H9 (cell line): ENCODE results near the gene PCBP4. TPM values are rescaled to one million over a fixed set of nuclear protein-coding genes. Genes with fewer than 3 reads are reported as not detected.

ENCODE experiments used
- DNase-seq: peaks from one replicate; pipeline ENCODE4 v3.0.0-alpha.2; 2017
- H2AFZ ChIP-seq: one replicate; pipeline ENCODE4 v1.6.1; 2013; ENCODE audit warnings: mild to moderate bottlenecking, low read length, control low read depth, moderate library complexity
- H2AK5ac ChIP-seq: 2 replicates; pipeline ENCODE4 v1.6.1; 2013; ENCODE audit warnings: low read length, control low read depth, mixed read lengths; ENCODE audit not compliant: insufficient read length
- H2BK120ac ChIP-seq: one replicate; pipeline ENCODE4 v1.6.1; 2013; ENCODE audit warnings: low read depth, mild to moderate bottlenecking, low read length, control low read depth, inconsistent platforms; ENCODE audit not compliant: poor library complexity, severe bottlenecking
- H2BK12ac ChIP-seq: 2 replicates; pipeline ENCODE4 v1.6.1; 2013; ENCODE audit warnings: low read length, control low read depth, mixed read lengths, low read depth; ENCODE audit not compliant: insufficient read length
- H2BK15ac ChIP-seq: 2 replicates; pipeline ENCODE4 v1.6.1; 2013; ENCODE audit warnings: low read depth, low read length, control low read depth
- H2BK20ac ChIP-seq: one replicate; pipeline ENCODE4 v1.6.1; 2013; ENCODE audit warnings: low read depth, mild to moderate bottlenecking, low read length, control low read depth, inconsistent platforms; ENCODE audit not compliant: poor library complexity, severe bottlenecking
- H2BK5ac ChIP-seq: 2 replicates; pipeline ENCODE4 v1.6.1; 2013; ENCODE audit warnings: low read length, control low read depth, mixed read lengths; ENCODE audit not compliant: insufficient read length
- H3K14ac ChIP-seq: 2 replicates; pipeline ENCODE4 v1.6.1; 2013; ENCODE audit warnings: low read length, control low read depth; ENCODE audit not compliant: insufficient read depth
- H3K18ac ChIP-seq: 2 replicates; pipeline ENCODE4 v1.6.1; 2013; ENCODE audit warnings: low read depth, mild to moderate bottlenecking, mixed read lengths, low read length, control low read depth; ENCODE audit not compliant: insufficient read length
- H3K23ac ChIP-seq: 2 replicates; pipeline ENCODE4 v1.6.1; 2013; ENCODE audit warnings: low read length, control low read depth, mixed read lengths, low read depth; ENCODE audit not compliant: insufficient read length
- H3K23me2 ChIP-seq: 2 replicates; pipeline ENCODE4 v1.6.1; 2013; ENCODE audit warnings: low read depth, mild to moderate bottlenecking, mixed read lengths, low read length, control low read depth; ENCODE audit not compliant: insufficient read length, poor library complexity, severe bottlenecking
- H3K27ac ChIP-seq: 2 replicates; pipeline ENCODE4 v1.5.1; 2013; ENCODE audit warnings: low read length, control low read depth, mixed read lengths, low read depth; ENCODE audit not compliant: insufficient read length
- H3K27me3 ChIP-seq: 2 replicates; pipeline ENCODE4 v1.6.1; 2013; ENCODE audit warnings: low read length, control low read depth, inconsistent platforms; ENCODE audit not compliant: insufficient read depth
- H3K4ac ChIP-seq: 2 replicates; pipeline ENCODE4 v1.6.1; 2013; ENCODE audit warnings: low read depth, mild to moderate bottlenecking, control low read depth, inconsistent platforms, low read length, moderate library complexity
- H3K4me1 ChIP-seq: 2 replicates; pipeline ENCODE4 v1.6.1; 2013; ENCODE audit warnings: low read length, control low read depth, inconsistent platforms; ENCODE audit not compliant: insufficient read depth
- H3K4me2 ChIP-seq: 2 replicates; pipeline ENCODE4 v1.6.1; 2013; ENCODE audit warnings: low read length, control low read depth, mixed read lengths; ENCODE audit not compliant: insufficient read length, insufficient read depth
- H3K56ac ChIP-seq: 2 replicates; pipeline ENCODE4 v1.6.1; 2013; ENCODE audit warnings: low read depth, mild to moderate bottlenecking, mixed read lengths, low read length, control low read depth; ENCODE audit not compliant: insufficient read length
- H3K79me1 ChIP-seq: 2 replicates; pipeline ENCODE4 v1.6.1; 2013; ENCODE audit warnings: low read depth, mild to moderate bottlenecking, moderate library complexity, low read length, control low read depth, inconsistent platforms; ENCODE audit not compliant: insufficient read depth, poor library complexity, severe bottlenecking
- H3K79me2 ChIP-seq: 2 replicates; pipeline ENCODE4 v1.6.1; 2013; ENCODE audit warnings: low read length, control low read depth, inconsistent platforms; ENCODE audit not compliant: insufficient read depth
- H3K9ac ChIP-seq: 2 replicates; pipeline ENCODE4 v1.6.1; 2013; ENCODE audit warnings: low read length, control low read depth, mixed read lengths; ENCODE audit not compliant: insufficient read length; ENCODE audit errors: extremely low read depth
- H3K9me3 ChIP-seq: one replicate; pipeline ENCODE4 v1.6.1; 2013; ENCODE audit warnings: low read depth, low read length, inconsistent platforms; ENCODE audit not compliant: control insufficient read depth
- H3T11ph ChIP-seq: one replicate; pipeline ENCODE4 v1.6.1; 2013; ENCODE audit warnings: mild to moderate bottlenecking, low read length, control low read depth, inconsistent platforms
- H4K20me1 ChIP-seq: one replicate; pipeline ENCODE4 v1.6.1; 2013; ENCODE audit not compliant: control insufficient read depth, insufficient read length, insufficient read depth
- H4K5ac ChIP-seq: 2 replicates; pipeline ENCODE4 v1.6.1; 2013; ENCODE audit warnings: low read depth, mild to moderate bottlenecking, mixed read lengths, low read length, control low read depth; ENCODE audit not compliant: insufficient read length
- H4K8ac ChIP-seq: replicated peaks from 2 replicates; pipeline ENCODE4 v1.6.1; 2013; ENCODE audit warnings: low read length, control low read depth, mixed read lengths, low read depth; ENCODE audit not compliant: insufficient read length
- H4K91ac ChIP-seq: 2 replicates; pipeline ENCODE4 v1.6.1; 2013; ENCODE audit warnings: low read depth, mild to moderate bottlenecking, moderate library complexity, mixed read lengths, low read length, control low read depth; ENCODE audit not compliant: insufficient read length
- H3K27ac Mint-ChIP-seq, 3 experiments: 2 replicates in 2 of 3; 3 replicates in 1 of 3; pipeline ENCODE4 v1.8.0; 2020 to 2021; ENCODE audit warnings: mixed read lengths in 3 of 3, mild to moderate bottlenecking in 1 of 3, moderate library complexity in 1 of 3
- H3K27me3 Mint-ChIP-seq: 2 replicates; pipeline ENCODE4 v1.8.0; 2021; ENCODE audit warnings: low read depth, mild to moderate bottlenecking, moderate library complexity, mixed read lengths
- H3K36me3 Mint-ChIP-seq, 3 experiments: 2 replicates in 2 of 3; 3 replicates in 1 of 3; pipeline ENCODE4 v1.8.0; 2020 to 2021; ENCODE audit warnings: low read depth in 3 of 3, mixed read lengths in 3 of 3; ENCODE audit not compliant: insufficient read depth in 1 of 3
- H3K4me1 Mint-ChIP-seq, 2 experiments: 2 replicates each; pipeline ENCODE4 v1.8.0; 2020; ENCODE audit warnings: mixed read lengths in 2 of 2
- H3K4me3 Mint-ChIP-seq, 2 experiments: 2 replicates in 1 of 2; 3 replicates in 1 of 2; pipeline ENCODE4 v1.8.0; 2020 to 2021; ENCODE audit warnings: mild to moderate bottlenecking in 2 of 2, mixed read lengths in 2 of 2, moderate library complexity in 1 of 2
- H3K9me3 Mint-ChIP-seq, 2 experiments: 2 replicates in 1 of 2; 3 replicates in 1 of 2; pipeline ENCODE4 v1.8.0; 2020; ENCODE audit warnings: mild to moderate bottlenecking in 2 of 2, mixed read lengths in 2 of 2, moderate library complexity in 1 of 2
- WGBS: extraction: QIAGEN DNeasy Blood & Tissue Kit; methylation state at CpG from one replicate; pipeline ENCODE4 v1.1.7; 2013; ENCODE audit warnings: missing lambda C conversion rate, low lambda C conversion rate, mixed read lengths; ENCODE audit not compliant: insufficient read length; ENCODE audit errors: extremely low coverage; 5-methylcytosine and 5-hydroxymethylcytosine counted together
- total RNA-seq: library from RNA; stranded (reverse); gene quantifications from 2 replicates; pipeline ENCODE4 v1.2.1, GENCODE V29; 2021
- TF ChIP-seq, protein P1 (sequence below): fragments of 200-600 bp; sonication (generic); conservative IDR thresholded peaks from 3 replicates; pipeline ENCODE4 v1.8.0; 2021; ENCODE audit warnings: antibody characterized with exemption, mild to moderate bottlenecking

PCBP4 gene
- total RNA-seq, 1 experiment from 2014 or later: 24.6 TPM

DNA sequence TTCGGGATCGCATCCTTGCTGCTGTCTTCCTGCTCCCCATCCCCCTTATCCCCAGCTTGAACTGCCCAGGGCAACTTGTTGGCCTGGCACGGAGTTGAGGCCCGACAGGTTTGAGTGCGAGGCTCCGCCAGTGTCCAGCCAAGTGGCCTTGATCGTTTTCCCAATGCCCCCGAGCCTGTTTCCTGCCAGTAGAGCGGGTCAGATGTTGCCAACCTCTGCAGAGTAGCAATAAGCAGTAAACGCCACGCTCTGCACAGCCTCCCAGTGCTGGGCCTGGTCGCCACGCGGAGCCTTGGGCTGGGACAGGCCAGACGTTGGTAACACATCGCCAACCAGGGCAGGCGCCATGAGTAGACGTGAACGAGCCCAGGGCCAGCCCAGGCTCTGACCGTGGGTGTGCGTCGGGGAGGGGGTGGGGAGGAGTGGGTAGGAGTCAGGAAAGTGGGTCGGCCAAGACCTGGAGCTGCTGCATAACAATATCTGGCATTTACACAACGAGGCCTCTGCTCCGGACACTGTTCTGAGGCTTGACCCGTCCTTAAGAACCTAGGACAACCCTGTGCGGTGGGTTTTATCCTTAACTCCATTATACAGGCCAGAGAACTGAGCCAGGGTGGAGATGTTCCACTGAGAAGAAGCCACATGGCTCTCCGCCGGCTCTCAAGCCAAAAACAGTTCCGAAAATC is 7.2 kb upstream of the PCBP4 start:
- H3K27me3 ChIP-seq: peaks cover 7% of the 10 kb centered on the region; the same call in 1 of the 2 replicates
- no peaks in the 10 kb centered on the region; a peak in 3 of 7 replicates for H3K36me3 Mint-ChIP-seq
- peaks cover 12% of the 10 kb centered on the region; the same call in 1 of the 2 replicates for H3K4me1 ChIP-seq
- TF ChIP-seq, protein P1, sequence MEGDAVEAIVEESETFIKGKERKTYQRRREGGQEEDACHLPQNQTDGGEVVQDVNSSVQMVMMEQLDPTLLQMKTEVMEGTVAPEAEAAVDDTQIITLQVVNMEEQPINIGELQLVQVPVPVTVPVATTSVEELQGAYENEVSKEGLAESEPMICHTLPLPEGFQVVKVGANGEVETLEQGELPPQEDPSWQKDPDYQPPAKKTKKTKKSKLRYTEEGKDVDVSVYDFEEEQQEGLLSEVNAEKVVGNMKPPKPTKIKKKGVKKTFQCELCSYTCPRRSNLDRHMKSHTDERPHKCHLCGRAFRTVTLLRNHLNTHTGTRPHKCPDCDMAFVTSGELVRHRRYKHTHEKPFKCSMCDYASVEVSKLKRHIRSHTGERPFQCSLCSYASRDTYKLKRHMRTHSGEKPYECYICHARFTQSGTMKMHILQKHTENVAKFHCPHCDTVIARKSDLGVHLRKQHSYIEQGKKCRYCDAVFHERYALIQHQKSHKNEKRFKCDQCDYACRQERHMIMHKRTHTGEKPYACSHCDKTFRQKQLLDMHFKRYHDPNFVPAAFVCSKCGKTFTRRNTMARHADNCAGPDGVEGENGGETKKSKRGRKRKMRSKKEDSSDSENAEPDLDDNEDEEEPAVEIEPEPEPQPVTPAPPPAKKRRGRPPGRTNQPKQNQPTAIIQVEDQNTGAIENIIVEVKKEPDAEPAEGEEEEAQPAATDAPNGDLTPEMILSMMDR: no peak; the same call in 2 of the 3 replicates
- H4K91ac ChIP-seq: no peak overlapping the region
- no peak overlapping the region for H3K56ac ChIP-seq
- no peaks in the 10 kb centered on the region for H3K9me3 ChIP-seq
- H3K23me2 ChIP-seq: peaks cover 10% of the 10 kb centered on the region
- no peak overlapping the region for H3K9ac ChIP-seq
- peaks cover 15 to 34% of the 10 kb centered on the region in 2 experiments for H3K4me1 Mint-ChIP-seq
- H3K79me1 ChIP-seq: no peaks in the 10 kb centered on the region
- no peak overlapping the region for H3K27ac Mint-ChIP-seq
- H3K9me3 Mint-ChIP-seq: no peaks in the 10 kb centered on the region
- H4K5ac ChIP-seq: no peak overlapping the region
- no peak overlapping the region for H2AFZ ChIP-seq
- no peak overlapping the region for H2BK20ac ChIP-seq
- H2BK120ac ChIP-seq: no peak overlapping the region
- H4K20me1 ChIP-seq: peaks cover 3% of the 10 kb centered on the region
- no peak overlapping the region for H4K8ac ChIP-seq
- H2BK5ac ChIP-seq: no peak overlapping the region
- no peak overlapping the region for H3K23ac ChIP-seq
- H3K18ac ChIP-seq: peak overlapping the region; percentile 30
- no peaks in the 10 kb centered on the region for H3K79me2 ChIP-seq
- no peak overlapping the region for H2BK15ac ChIP-seq
- H2AK5ac ChIP-seq: no peak overlapping the region
- H3K4ac ChIP-seq: no peak overlapping the region
- DNase-seq: no peak
- peak overlapping the region; percentile 87 for H3K4me3 Mint-ChIP-seq
- no peak overlapping the region for H2BK12ac ChIP-seq
- H3K4me2 ChIP-seq: peak overlapping the region; percentile 64
- no peak overlapping the region for H3T11ph ChIP-seq
- no peak overlapping the region for H3K27ac ChIP-seq
- no peak overlapping the region for H3K14ac ChIP-seq
- H3K27me3 Mint-ChIP-seq: peaks cover 34% of the 10 kb centered on the region
- no CpG with 5 or more reads among the region's 30 CpGs for WGBS
